Osteocyte (in vitro differentiated cells): ENCODE data around the gene CPXM2. TPM values are rescaled to one million over a fixed set of nuclear protein-coding genes. Genes with fewer than 3 reads are reported as not detected.

Experiments used
- DNase-seq: peaks from one replicate; pipeline ENCODE4 v3.0.0; 2021; ENCODE audit warnings: mixed read lengths; ENCODE audit not compliant: unreplicated experiment; ENCODE audit errors: extremely low spot score
- H3K27ac Mint-ChIP-seq: one replicate; pipeline ENCODE4 v1.8.0; 2021; ENCODE audit warnings: mild to moderate bottlenecking, mixed read lengths; ENCODE audit not compliant: unreplicated experiment
- H3K27me3 Mint-ChIP-seq: one replicate; pipeline ENCODE4 v1.8.0; 2021; ENCODE audit warnings: mixed read lengths; ENCODE audit not compliant: unreplicated experiment
- H3K36me3 Mint-ChIP-seq: one replicate; pipeline ENCODE4 v1.8.0; 2021; ENCODE audit warnings: mixed read lengths; ENCODE audit not compliant: unreplicated experiment
- H3K4me1 Mint-ChIP-seq: one replicate; pipeline ENCODE4 v1.8.0; 2021; ENCODE audit warnings: mixed read lengths; ENCODE audit not compliant: unreplicated experiment
- H3K4me3 Mint-ChIP-seq: one replicate; pipeline ENCODE4 v1.8.0; 2021; ENCODE audit warnings: mild to moderate bottlenecking, moderate library complexity, mixed read lengths; ENCODE audit not compliant: unreplicated experiment
- H3K9me3 Mint-ChIP-seq: one replicate; pipeline ENCODE4 v1.8.0; 2021; ENCODE audit warnings: mixed read lengths; ENCODE audit not compliant: unreplicated experiment
- CTCF ChIP-seq: fragments of 200-600 bp; sonication (generic); IDR thresholded peaks from 2 replicates; pipeline ENCODE4 v1.5.0; 2021; ENCODE audit warnings: antibody characterized with exemption, mild to moderate bottlenecking, moderate library complexity
- total RNA-seq: library from RNA; stranded (reverse); gene quantifications from 2 replicates; pipeline ENCODE4 v1.2.1, GENCODE V29; 2021

Gene CPXM2
- total RNA-seq, 1 donor from 2014 or later, result not detected

GRCh38 chr10:123858077-123858681 lies 33.4 kb downstream of the CPXM2 start:
- Mint-ChIP-seq H3K36me3 (no peaks in the 10 kb centered on the region), H3K4me1 (no peaks in the 10 kb centered on the region), H3K4me3 (no peak overlapping the region), H3K9me3 (no peaks in the 10 kb centered on the region), H3K27ac (no peak overlapping the region), H3K27me3 (no peaks in the 10 kb centered on the region)
- TF ChIP-seq CTCF, result no peak
- DNase-seq, result peak; percentile 51

DNA sequence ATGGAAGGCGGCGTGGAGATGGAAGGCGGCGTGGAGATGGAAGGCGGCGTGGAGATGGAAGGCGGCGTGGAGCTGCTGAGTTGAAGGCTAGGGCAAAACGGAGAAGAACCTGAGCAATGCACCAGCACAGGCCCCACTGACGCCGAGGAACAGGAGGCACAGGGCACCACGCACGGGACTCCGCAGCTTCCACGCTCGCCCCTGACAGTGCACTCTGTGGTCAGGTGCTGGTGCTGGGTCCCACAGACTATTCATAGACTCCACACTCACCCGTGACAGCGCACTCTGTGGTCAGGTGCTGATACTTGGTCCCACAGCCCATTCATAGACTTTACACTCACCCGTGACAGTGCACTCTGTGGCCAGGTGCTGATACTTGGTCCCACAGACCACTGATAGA lies 34.0 kb downstream of the CPXM2 start:
- H3K27me3 Mint-ChIP-seq, result no peaks in the 10 kb centered on the region
- no peaks in the 10 kb centered on the region for H3K4me1 Mint-ChIP-seq
- H3K27ac Mint-ChIP-seq, result no peak overlapping the region
- peak; percentile 73 for DNase-seq
- no peaks in the 10 kb centered on the region for H3K9me3 Mint-ChIP-seq
- no peaks in the 10 kb centered on the region for H3K36me3 Mint-ChIP-seq
- TF ChIP-seq CTCF, result no peak
- no peak overlapping the region for H3K4me3 Mint-ChIP-seq

DNA sequence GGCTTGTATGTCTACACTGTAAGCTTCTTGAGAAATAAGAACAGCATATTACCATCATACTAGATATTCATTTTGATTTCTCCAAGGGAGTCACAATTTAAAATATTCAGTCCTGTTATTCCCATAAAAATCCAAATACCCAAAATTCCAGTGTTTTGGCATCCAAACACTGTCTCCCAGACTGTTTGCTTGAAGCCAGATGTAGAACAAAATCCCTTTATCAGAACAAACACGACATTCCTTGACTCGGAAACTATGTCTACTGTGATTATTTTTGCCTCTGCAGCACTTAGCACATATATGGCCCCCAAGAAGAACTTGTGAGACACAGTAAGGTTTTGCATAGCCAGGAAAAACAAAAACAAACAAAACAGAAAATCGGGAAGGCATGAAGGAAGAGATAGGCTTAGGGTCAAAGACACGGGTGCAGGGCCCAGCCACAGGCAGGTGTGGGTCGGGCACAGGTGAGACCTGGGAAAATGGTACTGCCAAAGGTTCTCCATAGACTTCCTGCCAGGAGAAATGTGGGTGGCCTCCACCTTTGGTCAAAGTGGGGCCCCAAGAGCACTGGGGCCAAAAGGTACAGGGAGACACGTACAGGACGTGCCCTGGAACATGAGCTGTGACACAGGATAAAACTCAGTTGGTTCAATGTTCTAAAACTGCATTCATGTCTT lies 36.5 kb downstream of the CPXM2 start:
- TF ChIP-seq CTCF, result no peak
- H3K27me3 Mint-ChIP-seq, result no peaks in the 10 kb centered on the region
- no peaks in the 10 kb centered on the region for H3K4me1 Mint-ChIP-seq
- no peaks in the 10 kb centered on the region for H3K9me3 Mint-ChIP-seq
- H3K4me3 Mint-ChIP-seq, result no peak overlapping the region
- DNase-seq, result peak; percentile 56
- no peak overlapping the region for H3K27ac Mint-ChIP-seq
- no peaks in the 10 kb centered on the region for H3K36me3 Mint-ChIP-seq

GRCh38 chr10:123854498-123854897 lies 37.1 kb downstream of the CPXM2 start:
- no peaks in the 10 kb centered on the region for H3K9me3 Mint-ChIP-seq
- H3K27ac Mint-ChIP-seq, result no peak overlapping the region
- no peak overlapping the region for H3K4me3 Mint-ChIP-seq
- no peaks in the 10 kb centered on the region for H3K36me3 Mint-ChIP-seq
- H3K27me3 Mint-ChIP-seq, result no peaks in the 10 kb centered on the region
- H3K4me1 Mint-ChIP-seq, result no peaks in the 10 kb centered on the region
- DNase-seq, result peak; percentile 80
- no peak for TF ChIP-seq CTCF

DNA sequence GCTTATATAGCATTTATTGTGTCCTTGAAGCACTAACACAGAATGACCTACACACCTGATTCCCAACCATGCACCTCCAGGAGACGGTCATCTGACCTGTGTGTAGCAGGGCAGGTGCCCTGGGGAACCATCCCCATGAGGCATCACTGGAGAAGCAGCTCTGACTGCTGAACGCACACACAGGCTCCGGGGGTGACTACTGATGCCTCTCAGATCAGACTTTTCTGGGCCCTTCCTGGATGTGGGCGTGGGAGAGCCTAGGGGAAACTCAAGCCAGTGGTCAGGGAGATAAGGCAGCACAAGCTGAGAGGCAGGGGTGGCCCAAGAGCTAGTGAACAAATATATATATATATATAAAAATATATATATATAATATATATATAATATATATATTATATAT lies 37.6 kb downstream of the CPXM2 start:
- Mint-ChIP-seq H3K4me1 (no peaks in the 10 kb centered on the region), H3K27me3 (no peaks in the 10 kb centered on the region), H3K36me3 (no peaks in the 10 kb centered on the region), H3K9me3 (no peaks in the 10 kb centered on the region), H3K27ac (no peak overlapping the region), H3K4me3 (no peak overlapping the region)
- no peak for TF ChIP-seq CTCF
- peak; percentile 73 for DNase-seq
